Measurements from ENCODE around the gene CDKN2B-AS1.
"Not testable (repeated sequence)": the region's sequence is repeated elsewhere in the genome, so short reads cannot be mapped to it uniquely, and the experiment has no call there.

Gene CDKN2B-AS1

GRCh38 chr9:21994556-21995005, at the start of gene CDKN2B-AS1:
Gene CDKN2B-AS1, plus strand, starts transcription at chr9:21994791.
- peak; percentile 36 for DNase-seq

GRCh38 chr9:21945606-21946005, 49.0 kb upstream of the CDKN2B-AS1 start:
- DNase-seq = no peak

DNA sequence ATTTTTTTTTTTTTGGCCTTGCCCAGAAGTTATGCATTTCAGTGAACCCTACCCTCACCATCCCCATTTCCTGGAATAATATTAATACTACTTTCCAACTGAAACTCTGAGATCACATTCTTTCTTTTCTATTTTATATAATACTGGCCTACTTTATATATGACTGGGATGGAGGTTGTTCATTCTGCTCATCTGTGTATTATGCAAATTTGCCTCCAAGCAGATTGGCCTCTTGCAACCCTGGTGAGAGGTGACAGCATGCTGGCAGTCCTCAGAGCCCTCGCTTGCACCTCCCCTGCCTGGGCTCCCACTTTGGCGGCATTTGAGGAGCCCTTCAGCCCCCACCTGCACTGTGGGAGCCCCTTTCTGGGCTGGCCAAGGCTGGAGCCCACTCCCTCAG, 35.8 kb upstream of the CDKN2B-AS1 start:
- no peak for DNase-seq

- DNase-seq = not testable (repeated sequence)
These were observed 35.3 kb upstream of the CDKN2B-AS1 start for GRCh38 chr9:21959268-21959667.

- DNase-seq = no peak
These were observed 33.0 kb upstream of the CDKN2B-AS1 start for GRCh38 chr9:21961569-21961968.

- peak; percentile 66 for DNase-seq
These were observed 29.6 kb upstream of the CDKN2B-AS1 start for GRCh38 chr9:21964925-21965385.

- peak; percentile 57 for DNase-seq
These were observed 29.1 kb upstream of the CDKN2B-AS1 start for GRCh38 chr9:21965401-21965951.

DNA sequence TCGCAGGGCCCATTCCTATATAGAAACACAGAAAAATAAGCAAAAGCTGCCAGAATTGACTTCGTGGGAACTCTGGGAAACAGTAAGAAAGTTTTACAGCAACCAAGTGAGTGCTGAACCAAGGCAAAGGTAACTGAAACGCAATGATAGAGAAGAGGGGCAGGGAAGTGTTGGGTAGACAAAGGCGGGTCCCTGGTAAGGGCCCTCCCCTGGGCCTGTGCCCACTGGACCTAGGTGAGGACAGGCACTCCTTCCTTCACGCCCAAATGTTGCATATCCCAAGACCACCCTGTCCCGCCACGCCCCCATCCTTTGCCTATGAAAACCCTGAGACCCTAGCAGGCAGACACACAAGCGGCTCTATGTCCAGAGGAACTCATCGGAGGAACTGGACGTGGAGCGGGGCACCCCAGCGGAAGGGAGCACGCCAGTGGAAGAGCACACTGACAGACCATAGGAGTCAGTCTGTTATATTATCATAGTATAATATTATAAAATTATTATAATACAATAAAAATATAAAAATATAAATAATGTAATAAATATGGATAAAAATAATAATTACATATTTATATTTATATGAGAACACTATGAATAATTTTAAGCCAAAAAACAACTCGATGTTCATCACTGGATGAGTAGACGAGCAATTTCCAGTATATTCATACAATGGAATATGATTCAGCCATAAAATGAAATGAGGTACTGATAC, 28.3 kb upstream of the CDKN2B-AS1 start:
- no peak for DNase-seq

- no peak for DNase-seq
These were observed 27.4 kb upstream of the CDKN2B-AS1 start for GRCh38 chr9:21967169-21967568.

- DNase-seq = no peak
These were observed 26.9 kb upstream of the CDKN2B-AS1 start for GRCh38 chr9:21967702-21968101.

DNA sequence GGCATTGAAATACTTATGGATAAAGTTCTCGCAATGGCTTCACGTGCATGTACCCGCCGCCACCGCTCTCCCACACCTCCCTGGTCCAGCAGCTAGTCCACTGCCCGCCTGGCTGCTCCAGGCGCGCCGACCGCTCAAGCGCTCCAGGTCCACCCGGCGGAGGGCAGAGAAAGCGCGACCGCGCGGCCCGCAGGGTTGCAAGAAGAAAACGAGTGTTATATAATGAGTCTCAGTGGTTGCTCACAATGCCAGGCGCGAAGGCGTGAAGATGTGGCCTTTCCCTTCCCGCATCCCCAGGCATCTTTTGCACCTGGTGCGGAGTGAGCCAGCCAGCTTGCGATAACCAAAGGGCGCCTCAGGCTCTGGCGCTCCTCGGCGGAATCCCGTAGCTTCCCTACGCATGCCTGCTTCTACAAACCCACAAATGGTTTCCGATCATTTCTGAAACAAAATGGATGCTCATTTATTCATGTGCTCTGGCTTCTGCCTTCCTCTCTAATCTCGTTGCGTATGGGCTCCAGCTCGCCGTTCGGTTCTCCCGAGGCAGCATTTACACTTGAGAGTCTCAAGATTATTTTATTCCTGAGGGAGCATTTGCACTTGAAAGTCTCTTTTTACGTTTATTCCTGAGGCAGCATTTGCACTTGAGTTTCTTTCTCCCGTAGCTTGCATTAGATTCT, 26.1 kb upstream of the CDKN2B-AS1 start:
- no peak for DNase-seq

GRCh38 chr9:21969011-21969940, 25.3 kb upstream of the CDKN2B-AS1 start:
- DNase-seq = no peak

DNA sequence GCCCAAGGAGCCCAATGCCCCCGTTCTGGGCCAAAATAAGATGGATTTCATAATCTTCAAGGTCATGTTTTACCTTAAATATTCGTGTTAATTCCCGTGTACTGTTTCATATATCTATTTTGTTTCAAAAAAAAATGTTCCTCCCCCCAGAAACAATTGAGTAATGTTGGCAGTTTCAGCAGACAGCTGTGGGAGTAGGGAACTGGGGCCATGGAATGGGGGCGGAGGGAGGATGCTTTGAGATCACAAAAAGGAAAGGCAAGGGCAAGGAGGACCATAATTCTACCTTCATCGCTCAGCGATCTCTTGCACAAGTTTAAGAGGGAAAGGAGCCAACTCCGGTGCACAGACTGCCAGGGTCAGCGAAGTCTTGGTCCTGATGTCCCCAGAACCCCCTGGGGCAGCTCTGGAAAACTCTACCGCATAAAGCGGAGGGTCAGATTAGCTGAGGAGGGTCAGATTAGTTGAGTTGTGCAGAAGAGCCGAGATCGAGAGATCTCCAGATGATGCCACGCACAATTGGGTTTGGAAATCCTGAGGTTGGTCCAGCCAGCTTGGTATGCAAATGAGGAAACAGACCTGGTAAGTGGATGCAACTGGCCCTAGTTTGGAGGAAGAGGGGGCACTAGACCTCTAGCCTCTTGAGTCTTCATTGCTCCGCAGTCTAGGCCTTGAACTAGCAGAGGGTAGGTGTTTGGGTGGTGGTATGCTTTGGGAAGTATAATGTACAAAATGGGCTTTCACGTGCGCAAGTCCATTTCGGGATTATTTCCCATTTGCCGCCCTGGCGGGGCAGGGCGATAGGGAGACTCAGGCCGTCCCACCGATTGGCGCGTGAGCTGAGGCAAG, 24.4 kb upstream of the CDKN2B-AS1 start:
- DNase-seq = no peak

- no peak for DNase-seq
These were observed 23.6 kb upstream of the CDKN2B-AS1 start for GRCh38 chr9:21970800-21971640.

GRCh38 chr9:21972361-21972760, 22.2 kb upstream of the CDKN2B-AS1 start:
- no peak for DNase-seq

DNA sequence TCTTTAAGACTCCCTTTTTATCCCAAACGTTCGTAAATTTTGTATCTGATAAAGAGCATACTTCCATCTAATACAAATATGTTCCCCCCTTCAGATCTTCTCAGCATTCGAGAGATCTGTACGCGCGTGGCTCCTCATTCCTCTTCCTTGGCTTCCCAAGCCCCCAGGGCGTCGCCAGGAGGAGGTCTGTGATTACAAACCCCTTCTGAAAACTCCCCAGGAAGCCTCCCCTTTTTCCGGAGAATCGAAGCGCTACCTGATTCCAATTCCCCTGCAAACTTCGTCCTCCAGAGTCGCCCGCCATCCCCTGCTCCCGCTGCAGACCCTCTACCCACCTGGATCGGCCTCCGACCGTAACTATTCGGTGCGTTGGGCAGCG, 20.3 kb upstream of the CDKN2B-AS1 start:
- no peak for DNase-seq

GRCh38 chr9:21974722-21975409, 19.7 kb upstream of the CDKN2B-AS1 start:
- peak; percentile 28 for DNase-seq

- DNase-seq = no peak
These were observed 18.2 kb upstream of the CDKN2B-AS1 start for GRCh38 chr9:21976334-21976875.

DNA sequence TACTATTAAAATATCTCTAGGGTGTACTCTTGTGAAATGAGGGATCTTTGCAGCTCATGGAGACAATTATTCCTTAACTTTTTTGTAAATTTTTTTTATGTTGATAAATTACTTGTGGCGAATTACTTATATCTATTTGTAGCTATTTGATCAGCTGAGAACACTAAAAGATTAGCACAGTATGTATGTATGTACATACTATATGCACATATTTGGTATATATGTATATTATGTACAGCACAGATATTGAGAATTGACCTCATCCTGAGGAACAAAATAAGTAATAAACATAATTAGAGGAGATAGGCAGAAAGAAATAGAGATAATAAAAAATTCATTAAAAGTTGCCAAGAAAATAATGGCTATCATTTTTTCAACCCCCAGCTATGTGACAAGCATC, 12.2 kb upstream of the CDKN2B-AS1 start:
- no peak for DNase-seq
